Stomach smooth muscle (tissue), 2 donors: ENCODE results near the gene TNKS1BP1.

Experiments
- H3K27ac ChIP-seq: one replicate; pipeline ENCODE4 v1.7.0; 2013; ENCODE audit warnings: mild to moderate bottlenecking, low read length, inconsistent platforms
- H3K27me3 ChIP-seq, 2 donors: one replicate each; pipeline ENCODE4 v1.7.0; 2013; ENCODE audit warnings: low read length in 2 of 2; ENCODE audit not compliant: insufficient read depth in 2 of 2, control insufficient read depth in 1 of 2
- H3K36me3 ChIP-seq, 2 donors: one replicate each; pipeline ENCODE4 v1.7.0; 2013; ENCODE audit warnings: low read length in 2 of 2; ENCODE audit not compliant: control insufficient read depth in 2 of 2, insufficient read depth in 2 of 2
- H3K4me1 ChIP-seq: one replicate; pipeline ENCODE4 v1.7.0; 2013; ENCODE audit warnings: low read length; ENCODE audit not compliant: control insufficient read depth, insufficient read depth
- H3K4me3 ChIP-seq, 2 donors: one replicate each; pipeline ENCODE4 v1.7.0; 2013; ENCODE audit warnings: low read length in 2 of 2
- H3K9ac ChIP-seq, 2 donors: one replicate each; pipeline ENCODE4 v1.7.0; 2013; ENCODE audit warnings: low read length in 2 of 2, mild to moderate bottlenecking in 1 of 2
- H3K9me3 ChIP-seq, 2 donors: one replicate each; pipeline ENCODE4 v1.7.0; 2013; ENCODE audit warnings: low read length in 2 of 2; ENCODE audit not compliant: control insufficient read depth in 2 of 2
- donor health status: healthy.
- donor health status: Pancreatic carcinoma.

The TNKS1BP1 gene

GRCh38 chr11:57310091-57310490 lies 14.7 kb downstream of the TNKS1BP1 start:
- H3K27me3 ChIP-seq = no peaks in the 10 kb centered on the region
- H3K9me3 ChIP-seq = no peaks in the 10 kb centered on the region
- H3K4me3 ChIP-seq = no peak overlapping the region
- peak overlapping the region in 1 of 2 donors; percentile 1 for H3K9ac ChIP-seq
- H3K27ac ChIP-seq = peak overlapping the region; percentile 78
- H3K4me1 ChIP-seq = peaks cover 44% of the 10 kb centered on the region
- peaks cover 28 to 37% of the 10 kb centered on the region in 2 donors for H3K36me3 ChIP-seq

GRCh38 chr11:57309106-57310059 lies 15.4 kb downstream of the TNKS1BP1 start:
- H3K27ac ChIP-seq = peak overlapping the region; percentile 41
- peak overlapping the region in 1 of 2 donors; percentile 25 for H3K4me3 ChIP-seq
- H3K9ac ChIP-seq = no peak overlapping the region
- H3K36me3 ChIP-seq = peaks cover 22 to 33% of the 10 kb centered on the region in 2 donors
- H3K9me3 ChIP-seq = no peaks in the 10 kb centered on the region
- peaks cover 46% of the 10 kb centered on the region for H3K4me1 ChIP-seq
- H3K27me3 ChIP-seq = no peaks in the 10 kb centered on the region

GRCh38 chr11:57308426-57309060 lies 16.2 kb downstream of the TNKS1BP1 start:
- H3K27me3 ChIP-seq = no peaks in the 10 kb centered on the region
- no peak overlapping the region for H3K9ac ChIP-seq
- H3K4me1 ChIP-seq = peaks cover 49% of the 10 kb centered on the region
- H3K36me3 ChIP-seq = peaks cover 18 to 26% of the 10 kb centered on the region in 2 donors
- H3K27ac ChIP-seq = no peak overlapping the region
- H3K9me3 ChIP-seq = no peaks in the 10 kb centered on the region
- no peak overlapping the region for H3K4me3 ChIP-seq

- H3K9me3 ChIP-seq = no peaks in the 10 kb centered on the region
- no peak overlapping the region for H3K27ac ChIP-seq
- H3K36me3 ChIP-seq = peaks cover 17 to 26% of the 10 kb centered on the region in 2 donors
- H3K9ac ChIP-seq = no peak overlapping the region
- H3K4me3 ChIP-seq = no peak overlapping the region
- no peaks in the 10 kb centered on the region for H3K27me3 ChIP-seq
- peaks cover 49% of the 10 kb centered on the region for H3K4me1 ChIP-seq
Measured at GRCh38 chr11:57307666-57308270, 17.0 kb downstream of the TNKS1BP1 start.

- Histone ChIP-seq H3K27me3 (no peaks in the 10 kb centered on the region), H3K27ac (no peak overlapping the region), H3K36me3 (peaks cover 15 to 26% of the 10 kb centered on the region in 2 donors), H3K9me3 (no peaks in the 10 kb centered on the region), H3K9ac (no peak overlapping the region), H3K4me3 (no peak overlapping the region), H3K4me1 (peaks cover 44% of the 10 kb centered on the region)
Measured at GRCh38 chr11:57306940-57307565, 17.7 kb downstream of the TNKS1BP1 start.

- H3K27ac ChIP-seq = no peak overlapping the region
- no peak overlapping the region for H3K9ac ChIP-seq
Measured at GRCh38 chr11:57306161-57306876, 18.4 kb downstream of the TNKS1BP1 start.

GRCh38 chr11:57305523-57305922 lies 19.2 kb downstream of the TNKS1BP1 start:
- Histone ChIP-seq H3K9me3 (no peaks in the 10 kb centered on the region), H3K9ac (no peak overlapping the region), H3K27ac (no peak overlapping the region), H3K36me3 (peaks cover 28 to 41% of the 10 kb centered on the region in 2 donors), H3K27me3 (no peaks in the 10 kb centered on the region), H3K4me1 (peaks cover 29% of the 10 kb centered on the region), H3K4me3 (no peak overlapping the region)

More at GRCh38 chr11:57306161-57306876, 18.4 kb downstream of the TNKS1BP1 start:
- no peak overlapping the region for H3K4me3 ChIP-seq
- peaks cover 20 to 33% of the 10 kb centered on the region in 2 donors for H3K36me3 ChIP-seq
- H3K4me1 ChIP-seq = peaks cover 37% of the 10 kb centered on the region
- H3K9me3 ChIP-seq = no peaks in the 10 kb centered on the region
- no peaks in the 10 kb centered on the region for H3K27me3 ChIP-seq

GRCh38 chr11:57303990-57304579 lies 20.7 kb downstream of the TNKS1BP1 start:
- H3K4me1 ChIP-seq = peaks cover 18% of the 10 kb centered on the region
- H3K9me3 ChIP-seq = peaks cover 3 to 14% of the 10 kb centered on the region in 2 donors
- peaks cover 32 to 53% of the 10 kb centered on the region in 2 donors for H3K36me3 ChIP-seq
- H3K27ac ChIP-seq = no peak overlapping the region
- no peak overlapping the region for H3K4me3 ChIP-seq
- H3K9ac ChIP-seq = no peak overlapping the region
- H3K27me3 ChIP-seq = no peaks in the 10 kb centered on the region

- no peak overlapping the region for H3K4me3 ChIP-seq
- no peak overlapping the region for H3K9ac ChIP-seq
- H3K27me3 ChIP-seq = no peaks in the 10 kb centered on the region
- peaks cover 37 to 54% of the 10 kb centered on the region in 2 donors for H3K36me3 ChIP-seq
- peaks cover 6 to 15% of the 10 kb centered on the region in 2 donors for H3K9me3 ChIP-seq
- H3K4me1 ChIP-seq = peaks cover 14% of the 10 kb centered on the region
- no peak overlapping the region for H3K27ac ChIP-seq
Measured at GRCh38 chr11:57303280-57303989, 21.3 kb downstream of the TNKS1BP1 start.
